Gastroesophageal sphincter (tissue), 4 donors: ENCODE measurements around the gene STAM. TPM values are rescaled to one million over a fixed set of nuclear protein-coding genes. Genes with fewer than 3 reads are reported as not detected.
A peak's percentile ranks its signal among the peaks of the same experiment; 100 is the strongest.

Source experiments
- ATAC-seq: fragments of 150-250 bp; one replicate; pipeline ENCODE4 v1.9.1; 2016; ENCODE audit warnings: mild to moderate bottlenecking, moderate library complexity
- H3K27ac ChIP-seq, 4 donors: fragments of 200-600 bp; sonication (generic) in 3 of 4; 1 replicate in 3 of 4; 2 replicates in 1 of 4; pipeline ENCODE4 v1.5.1; 2016 to 2019
- H3K27me3 ChIP-seq: fragments of 200-600 bp; sonication (generic); one replicate; pipeline ENCODE4 v1.5.1; 2019
- H3K36me3 ChIP-seq, 2 donors: fragments of 200-600 bp; sonication (generic); one replicate each; pipeline ENCODE4 v1.5.1; 2019; ENCODE audit warnings: control low read depth in 1 of 2
- H3K4me1 ChIP-seq, 3 donors: fragments of 200-600 bp; sonication (generic); 1 replicate in 2 of 3; 2 replicates in 1 of 3; pipeline ENCODE4 v1.5.1; 2016 to 2019; ENCODE audit warnings: control low read depth in 2 of 3
- H3K4me3 ChIP-seq, 2 donors: fragments of 200-600 bp; sonication (generic); one replicate each; pipeline ENCODE4 v1.5.1; 2019; ENCODE audit warnings: mild to moderate bottlenecking in 1 of 2, moderate library complexity in 1 of 2
- H3K9me3 ChIP-seq, 3 donors: fragments of 200-600 bp; sonication (generic); one replicate each; pipeline ENCODE4 v1.5.1; 2017 to 2019; ENCODE audit warnings: control low read depth in 2 of 3
- EP300 ChIP-seq: sonication (generic); formaldehyde crosslinking; IDR thresholded peaks from one replicate; pipeline ENCODE4 v1.6.1; 2017; ENCODE audit warnings: antibody characterized with exemption, mild to moderate bottlenecking
- POLR2A ChIP-seq, 2 donors: fragments of 450-650 bp; IDR thresholded peaks; one replicate each; pipeline ENCODE4 v1.6.1; 2017; ENCODE audit warnings: antibody characterized with exemption in 2 of 2, mild to moderate bottlenecking in 2 of 2, moderate library complexity in 1 of 2
- POLR2AphosphoS5 ChIP-seq: sonication (generic); formaldehyde crosslinking; IDR thresholded peaks from one replicate; pipeline ENCODE4 v1.6.1; 2017; ENCODE audit warnings: antibody characterized with exemption
- WGBS, 2 donors: methylation state at CpG; one replicate each; pipeline ENCODE4 v1.1.5; 2018; ENCODE audit warnings: low coverage in 1 of 2; 5-methylcytosine and 5-hydroxymethylcytosine counted together
- total RNA-seq, 4 donors: library from RNA; depleted of rRNA; stranded (reverse); fragments of >200 nt; gene quantifications; one replicate each; pipeline ENCODE4 v1.1.0, GENCODE V29; 2016
- TF ChIP-seq, protein P1 (sequence below), 4 experiments: fragments of 200-600 bp in 2 of 4; fragments of 450-650 bp in 2 of 4; sonication (generic) in 1 of 4; IDR thresholded peaks; one replicate each; pipeline ENCODE4 v1.5.1; 2017 to 2019; ENCODE audit warnings: antibody characterized with exemption in 4 of 4, mild to moderate bottlenecking in 2 of 4, moderate library complexity in 2 of 4

The STAM gene
- total RNA-seq, 4 donors from 2014 or later, result 14.9 to 192 (median 19.2) TPM

DNA sequence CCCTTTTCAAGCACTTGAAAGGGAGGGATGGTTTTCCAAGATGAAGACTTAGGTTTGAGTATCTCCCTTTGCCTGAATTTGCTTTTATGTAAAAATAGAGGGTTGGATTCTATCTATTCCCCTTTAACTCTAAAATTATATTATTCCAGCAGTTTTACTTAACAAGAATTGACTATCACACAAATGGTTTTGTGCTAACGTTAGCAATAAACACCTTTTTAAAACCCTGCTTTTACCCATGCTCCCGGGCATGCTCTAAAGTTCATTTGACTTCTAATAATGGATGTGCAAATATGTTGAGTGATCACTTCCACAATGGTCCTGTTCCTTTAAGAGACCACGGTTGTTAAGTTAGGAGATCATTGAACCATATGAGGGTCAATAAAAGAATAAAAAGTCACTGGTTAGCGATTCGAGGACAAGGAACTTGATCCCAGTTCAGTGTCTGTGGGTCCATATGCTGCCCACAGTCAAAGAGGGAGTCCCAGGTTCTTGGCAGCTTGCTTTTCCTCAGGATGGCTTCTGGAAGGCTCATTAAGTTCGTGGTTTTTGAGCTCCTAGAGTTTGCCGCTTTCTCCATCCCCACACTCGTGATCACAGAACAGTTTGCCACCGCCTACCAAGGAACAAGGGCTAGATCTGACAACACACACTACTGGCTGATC, 108.0 kb downstream of the STAM start, which contains the start of gene TMEM236:
TSS of gene TMEM236 (plus strand) at position 421 of the 665 bp plus-strand sequence. CDS start at position 516, 95 bp downstream.
- H3K9me3 ChIP-seq, result no peaks in the 10 kb centered on the region
- ATAC-seq, result no peak
- TF ChIP-seq POLR2AphosphoS5 (no peak), POLR2A (IDR thresholded peaks at IDR 0.05) (no peak), EP300 (no peak)
- TF ChIP-seq, protein P1, sequence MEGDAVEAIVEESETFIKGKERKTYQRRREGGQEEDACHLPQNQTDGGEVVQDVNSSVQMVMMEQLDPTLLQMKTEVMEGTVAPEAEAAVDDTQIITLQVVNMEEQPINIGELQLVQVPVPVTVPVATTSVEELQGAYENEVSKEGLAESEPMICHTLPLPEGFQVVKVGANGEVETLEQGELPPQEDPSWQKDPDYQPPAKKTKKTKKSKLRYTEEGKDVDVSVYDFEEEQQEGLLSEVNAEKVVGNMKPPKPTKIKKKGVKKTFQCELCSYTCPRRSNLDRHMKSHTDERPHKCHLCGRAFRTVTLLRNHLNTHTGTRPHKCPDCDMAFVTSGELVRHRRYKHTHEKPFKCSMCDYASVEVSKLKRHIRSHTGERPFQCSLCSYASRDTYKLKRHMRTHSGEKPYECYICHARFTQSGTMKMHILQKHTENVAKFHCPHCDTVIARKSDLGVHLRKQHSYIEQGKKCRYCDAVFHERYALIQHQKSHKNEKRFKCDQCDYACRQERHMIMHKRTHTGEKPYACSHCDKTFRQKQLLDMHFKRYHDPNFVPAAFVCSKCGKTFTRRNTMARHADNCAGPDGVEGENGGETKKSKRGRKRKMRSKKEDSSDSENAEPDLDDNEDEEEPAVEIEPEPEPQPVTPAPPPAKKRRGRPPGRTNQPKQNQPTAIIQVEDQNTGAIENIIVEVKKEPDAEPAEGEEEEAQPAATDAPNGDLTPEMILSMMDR (IDR thresholded peaks at IDR 0.05), result no peak
- 71 to 86% methylated on average over 5 to 9 of the region's 9 CpGs for WGBS, 2 donors
- no peak within 1 kb of the TSS for H3K4me3 ChIP-seq
- no peaks in the 10 kb centered on the region for H3K27me3 ChIP-seq
- H3K27ac ChIP-seq, result no peak within 1 kb of the TSS
- H3K36me3 ChIP-seq, result no peaks in the 10 kb centered on the region
- no peaks in the 10 kb centered on the region for H3K4me1 ChIP-seq

DNA sequence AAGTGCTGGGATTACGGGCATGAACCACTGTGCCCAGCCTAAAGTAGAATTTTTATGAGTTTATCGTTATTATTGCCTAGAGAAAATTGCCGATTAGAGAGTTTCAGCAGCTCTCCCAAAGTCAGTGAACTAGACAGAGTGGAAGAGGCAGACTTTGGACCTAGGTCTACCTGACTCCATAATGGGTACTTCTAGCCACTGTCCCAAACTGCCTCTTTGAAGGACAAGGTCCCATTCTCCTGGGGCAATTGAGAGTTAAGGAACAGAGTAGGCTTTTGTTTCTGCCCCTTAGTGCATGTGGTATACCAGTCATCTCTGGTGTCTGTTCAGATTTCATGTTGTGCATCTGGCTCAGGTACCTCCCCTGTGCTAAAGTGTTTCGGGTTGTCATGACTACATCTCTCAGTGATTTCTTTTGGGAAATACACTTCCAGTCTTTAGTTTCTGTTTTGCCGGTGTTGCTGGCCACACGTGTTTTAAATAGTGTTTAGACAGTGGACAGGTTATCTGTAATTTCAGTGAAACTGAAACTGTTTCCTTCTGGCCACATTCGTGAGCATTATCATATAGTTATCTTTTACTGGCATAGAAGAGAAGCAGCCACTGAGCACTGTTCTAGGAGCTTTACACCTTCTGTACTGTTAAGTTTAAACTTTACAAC, 112.7 kb downstream of the STAM start:
- peak; percentile 34 for ATAC-seq

DNA sequence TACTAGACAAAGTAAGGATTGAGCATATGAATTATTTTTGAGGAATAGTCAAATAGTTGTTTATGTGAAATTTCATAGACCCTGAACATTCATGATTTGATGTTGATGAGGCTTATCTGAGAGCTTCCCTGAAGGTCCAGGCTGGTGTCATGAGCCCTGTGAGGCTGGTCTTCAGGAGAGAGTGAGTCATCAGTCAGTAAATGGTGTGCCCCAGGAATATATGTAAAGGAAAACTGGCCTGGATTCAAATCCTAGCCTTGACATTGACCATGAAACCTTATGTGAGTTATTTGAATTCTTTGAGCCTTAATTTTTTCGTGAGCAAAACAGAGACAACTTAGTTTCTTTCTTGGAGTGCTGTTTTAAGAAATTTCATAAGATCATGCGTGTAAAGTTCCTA, 114.2 kb downstream of the STAM start:
- 70 to 79% methylated on average over 2 of the region's 2 CpGs for WGBS, 2 donors

More for the DNA sequence above, 112.7 kb downstream of the STAM start:
- H3K27me3 ChIP-seq, result no peaks in the 10 kb centered on the region
- H3K27ac ChIP-seq, result no peak overlapping the region
- no peak for TF ChIP-seq POLR2AphosphoS5
- no peak for TF ChIP-seq EP300
- 43 to 45% methylated on average over 5 to 7 of the region's 7 CpGs for WGBS, 2 donors
- H3K4me1 ChIP-seq, result peaks cover 0 to 6% (median 0%) of the 10 kb centered on the region in 3 donors
- no peak overlapping the region for H3K4me3 ChIP-seq
- H3K36me3 ChIP-seq, result no peaks in the 10 kb centered on the region
- H3K9me3 ChIP-seq, result no peaks in the 10 kb centered on the region

DNA sequence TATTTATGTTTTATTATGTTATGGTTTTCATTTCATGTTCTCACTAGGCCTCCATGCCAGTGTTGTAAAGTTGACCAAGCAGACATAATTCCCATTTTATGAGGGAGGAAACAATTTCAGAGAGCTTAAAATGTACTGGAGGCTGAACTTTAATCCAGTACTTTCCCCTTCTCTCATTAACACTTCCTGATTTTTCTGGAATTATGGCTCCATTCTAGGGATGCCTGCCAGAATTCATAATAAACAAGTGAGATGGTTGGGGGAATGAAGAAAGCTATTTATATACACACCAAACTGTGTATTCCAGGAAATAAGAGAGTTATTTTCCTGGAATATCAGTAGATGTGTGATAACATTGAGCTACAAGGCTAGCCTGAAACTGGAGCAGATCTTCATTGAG, 114.9 kb downstream of the STAM start:
- Histone ChIP-seq H3K27ac (no peak overlapping the region), H3K4me3 (no peak overlapping the region), H3K9me3 (no peaks in the 10 kb centered on the region), H3K36me3 (no peaks in the 10 kb centered on the region), H3K27me3 (no peaks in the 10 kb centered on the region), H3K4me1 (peaks cover 0 to 6% (median 0%) of the 10 kb centered on the region in 3 donors)
- TF ChIP-seq, protein P1 (IDR thresholded peaks at IDR 0.05), result no peak
- no peak for TF ChIP-seq EP300
- ATAC-seq, result peak; percentile 25

More for the DNA sequence above, 114.2 kb downstream of the STAM start:
- Histone ChIP-seq H3K4me3 (no peak overlapping the region), H3K36me3 (no peaks in the 10 kb centered on the region), H3K27me3 (no peaks in the 10 kb centered on the region), H3K9me3 (no peaks in the 10 kb centered on the region), H3K4me1 (peaks cover 0 to 6% (median 0%) of the 10 kb centered on the region in 3 donors), H3K27ac (no peak overlapping the region)
- TF ChIP-seq, protein P1 (IDR thresholded peaks at IDR 0.05), result no peak
- no peak for TF ChIP-seq POLR2A (IDR thresholded peaks at IDR 0.05)
- no peak for TF ChIP-seq POLR2AphosphoS5
- no peak for TF ChIP-seq EP300
- no peak for ATAC-seq

DNA sequence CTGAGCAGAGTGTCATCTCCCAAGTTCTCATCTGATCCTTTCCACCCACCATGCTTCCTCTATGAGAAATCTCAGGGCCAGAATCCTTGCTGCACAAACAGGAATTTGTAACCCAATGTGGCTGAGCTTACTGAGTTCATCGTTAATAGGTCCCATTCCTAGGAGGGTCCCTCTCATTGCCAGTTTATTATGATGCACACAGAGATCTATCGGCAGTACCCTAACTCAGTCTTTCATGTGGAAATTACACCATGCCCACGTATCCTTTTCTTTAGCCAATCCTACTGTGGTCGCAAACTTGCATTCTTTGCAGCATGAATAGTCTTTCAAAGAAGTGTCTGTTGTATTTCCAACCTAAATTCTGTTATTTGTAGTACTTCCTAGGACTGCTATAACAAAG, 120.2 kb downstream of the STAM start:
- Histone ChIP-seq H3K4me3 (no peak overlapping the region), H3K9me3 (peaks cover 0 to 7% (median 0%) of the 10 kb centered on the region in 3 donors), H3K27me3 (no peaks in the 10 kb centered on the region), H3K27ac (no peak overlapping the region), H3K36me3 (no peaks in the 10 kb centered on the region), H3K4me1 (peaks cover 0 to 2% (median 0%) of the 10 kb centered on the region in 3 donors)
- TF ChIP-seq POLR2A (IDR thresholded peaks at IDR 0.05), result no peak
- TF ChIP-seq, protein P1 (IDR thresholded peaks at IDR 0.05), result no peak
- no peak for TF ChIP-seq EP300
- no peak for TF ChIP-seq POLR2AphosphoS5
- 47 to 51% methylated on average over 4 of the region's 4 CpGs for WGBS, 2 donors
- no peak for ATAC-seq
